HG02798 (cell line): ENCODE measurements around the gene COL17A1.

Experiments
- ATAC-seq: cut with Tn5 transposase; IDR thresholded peaks from one replicate; pipeline ENCODE4 v1.9.1; 2021; ENCODE audit warnings: mild to moderate bottlenecking; ENCODE audit not compliant: unreplicated experiment, poor library complexity

The COL17A1 gene

DNA sequence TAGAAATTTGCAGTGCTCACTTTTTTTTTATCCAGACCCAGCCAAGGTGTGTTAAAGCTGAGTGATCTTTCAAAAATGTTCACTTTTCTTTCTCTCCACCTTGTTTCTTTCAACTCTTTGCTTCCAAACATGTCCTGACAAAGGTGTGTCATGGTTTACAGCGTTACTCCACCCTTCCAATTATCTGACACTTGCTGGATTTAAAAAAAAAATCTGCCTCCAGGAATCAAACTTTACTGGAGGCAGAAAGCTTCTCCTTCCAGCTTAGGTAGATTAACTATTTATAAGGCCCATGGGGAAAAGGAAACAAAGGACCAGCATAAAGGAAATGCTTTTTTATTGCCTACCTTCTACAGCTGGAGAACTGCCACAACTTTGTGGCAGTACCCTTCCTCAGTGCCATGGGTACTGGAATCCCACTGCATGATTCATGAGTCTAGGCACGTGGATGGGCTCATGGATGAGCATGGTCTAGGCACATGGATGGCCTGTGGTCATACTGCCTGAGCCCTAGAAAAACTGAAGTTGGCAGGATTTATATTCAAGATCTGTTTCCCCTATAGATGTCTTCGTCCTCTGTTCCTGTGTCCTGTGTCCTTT lies at the start of gene COL17A1:
Gene COL17A1, minus strand, starts transcription at position 80 of the 600 bp plus-strand sequence. CDS start 5,207 bp downstream, outside the sequence.
- ATAC-seq, result no peak

GRCh38 chr10:104130041-104130440 lies 44.4 kb upstream of the COL17A1 start:
- no peak for ATAC-seq

GRCh38 chr10:104128214-104128613 lies 42.5 kb upstream of the COL17A1 start:
- ATAC-seq, result no peak

DNA sequence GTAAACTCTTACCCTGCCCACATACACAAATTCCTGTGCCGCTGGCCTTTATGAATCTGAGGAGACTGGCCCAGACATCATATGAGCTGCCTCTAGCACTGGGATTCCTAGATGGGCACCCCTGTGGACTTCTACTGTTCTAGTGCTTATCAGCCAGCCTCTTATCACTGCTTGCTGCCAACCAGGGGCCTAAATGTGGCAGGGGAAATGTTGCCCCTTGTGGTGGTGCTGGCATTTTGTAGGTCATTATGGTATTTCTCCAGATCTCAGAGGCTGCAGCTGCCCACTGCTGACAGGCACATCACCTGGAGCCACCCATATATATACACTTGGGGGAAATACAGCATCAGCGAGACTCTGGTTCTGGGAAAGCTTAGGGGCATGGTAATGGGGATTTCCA lies 41.7 kb upstream of the COL17A1 start:
- peak; percentile 41 for ATAC-seq

- ATAC-seq, result no peak
Measured at GRCh38 chr10:104123397-104123796, 37.7 kb upstream of the COL17A1 start.

DNA sequence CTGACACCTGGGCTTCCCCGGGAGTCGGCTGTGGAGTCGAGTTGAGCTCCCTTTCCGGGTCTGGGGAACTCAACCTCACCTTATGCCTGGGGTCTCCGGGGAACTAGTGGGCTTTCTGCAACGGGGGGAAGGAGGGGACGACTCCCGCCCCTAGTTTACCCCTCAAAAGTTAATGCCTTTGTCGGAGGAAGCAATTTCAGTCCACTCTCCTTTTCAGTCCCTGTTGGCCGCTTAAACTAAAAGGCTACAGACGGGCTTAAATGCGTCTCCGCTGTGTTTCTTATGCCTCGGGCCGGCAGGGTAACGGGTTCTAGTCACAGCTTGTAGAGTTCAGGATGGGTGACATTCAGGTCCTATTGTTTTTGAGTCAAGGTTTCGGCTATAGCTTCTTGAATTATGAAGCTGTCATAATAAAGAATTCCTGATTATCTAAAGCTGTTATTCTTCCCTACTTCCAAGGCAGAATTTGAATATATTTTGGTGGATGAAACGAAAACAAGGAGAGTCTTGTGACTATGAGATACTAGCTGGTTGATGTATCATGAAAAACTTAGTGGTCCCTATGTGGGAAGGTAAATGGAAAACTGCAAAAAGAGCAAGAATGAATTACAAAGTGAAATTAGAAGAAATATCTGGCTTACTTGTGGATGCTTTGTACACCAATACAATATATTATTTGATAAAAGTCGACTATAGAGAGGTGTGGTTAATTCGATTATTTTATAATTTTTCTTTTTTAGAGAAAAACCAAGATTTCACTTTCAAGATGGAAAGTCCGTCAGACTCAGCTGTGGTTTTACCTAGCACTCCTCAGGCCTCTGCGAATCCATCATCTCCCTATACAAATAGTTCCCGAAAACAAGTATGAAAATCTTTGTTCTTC lies 36.8 kb upstream of the COL17A1 start:
- no peak for ATAC-seq

DNA sequence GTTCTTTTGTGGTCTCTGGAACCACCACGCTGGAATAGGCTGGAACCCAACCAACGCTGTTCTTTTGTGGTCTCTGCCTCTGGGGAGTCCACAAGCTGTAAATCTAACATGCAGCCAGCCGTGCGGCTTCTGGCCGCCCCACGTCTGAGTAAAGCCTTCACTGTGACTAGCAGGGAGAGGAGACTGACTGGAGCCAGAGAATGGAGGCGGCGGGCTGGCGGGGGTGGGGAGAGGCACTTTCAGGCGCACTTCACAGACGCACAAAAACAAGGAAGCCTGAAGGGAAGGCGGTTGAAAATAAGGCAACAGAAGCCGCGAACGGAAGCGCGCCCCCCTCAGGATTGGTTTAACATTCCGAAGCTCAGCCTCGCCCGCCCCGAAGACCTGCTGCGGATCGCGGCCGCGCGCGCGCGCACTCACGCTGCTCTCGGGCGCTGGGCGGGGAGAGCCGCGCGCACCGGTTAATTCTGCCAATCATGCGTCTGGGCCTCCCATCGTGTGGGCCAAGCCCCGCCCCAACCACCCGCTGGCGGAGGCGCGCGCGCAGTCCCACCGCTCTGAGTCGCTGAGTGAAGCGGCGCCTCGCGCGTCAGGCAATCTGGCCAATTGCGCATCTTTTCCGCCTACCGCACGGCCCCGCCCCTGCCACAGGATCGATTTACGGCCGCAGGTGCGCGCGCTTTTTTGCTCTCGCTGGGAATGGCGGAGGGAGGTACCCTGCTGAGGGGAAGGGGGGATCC lies 36.0 kb upstream of the COL17A1 start, which contains the start of gene SFR1:
Gene SFR1, plus strand, starts transcription at position 687 of the 740 bp plus-strand sequence. Its CDS starts 13 bp downstream, at position 700.
- ATAC-seq, result peak; percentile 96

- ATAC-seq, result peak; percentile 31
Measured at GRCh38 chr10:104120903-104121484, 35.3 kb upstream of the COL17A1 start.

DNA sequence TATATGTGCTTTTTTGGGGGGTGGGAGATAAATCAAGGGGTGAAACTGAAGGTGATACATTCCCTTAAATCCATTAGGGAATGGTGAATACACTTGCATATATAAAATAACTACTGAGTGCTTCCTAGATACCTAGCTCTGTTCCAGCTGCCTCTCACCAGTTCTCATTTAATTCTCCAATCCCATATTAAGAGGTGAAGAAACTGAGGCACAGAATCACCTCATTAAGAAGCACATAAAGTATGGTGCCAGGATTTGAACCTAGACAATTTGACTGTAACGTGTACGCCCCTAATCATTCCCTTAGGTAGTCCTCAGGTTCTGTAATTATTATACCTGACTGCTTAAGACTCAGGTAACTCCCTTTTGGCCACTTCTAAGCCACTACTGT lies 34.8 kb upstream of the COL17A1 start:
- no peak for ATAC-seq

- no peak for ATAC-seq
Measured at GRCh38 chr10:104119996-104120395, 34.3 kb upstream of the COL17A1 start.

- ATAC-seq, result no peak
Measured at GRCh38 chr10:104117839-104118323, 32.2 kb upstream of the COL17A1 start.

GRCh38 chr10:104113376-104113956 lies 27.8 kb upstream of the COL17A1 start:
- no peak for ATAC-seq

DNA sequence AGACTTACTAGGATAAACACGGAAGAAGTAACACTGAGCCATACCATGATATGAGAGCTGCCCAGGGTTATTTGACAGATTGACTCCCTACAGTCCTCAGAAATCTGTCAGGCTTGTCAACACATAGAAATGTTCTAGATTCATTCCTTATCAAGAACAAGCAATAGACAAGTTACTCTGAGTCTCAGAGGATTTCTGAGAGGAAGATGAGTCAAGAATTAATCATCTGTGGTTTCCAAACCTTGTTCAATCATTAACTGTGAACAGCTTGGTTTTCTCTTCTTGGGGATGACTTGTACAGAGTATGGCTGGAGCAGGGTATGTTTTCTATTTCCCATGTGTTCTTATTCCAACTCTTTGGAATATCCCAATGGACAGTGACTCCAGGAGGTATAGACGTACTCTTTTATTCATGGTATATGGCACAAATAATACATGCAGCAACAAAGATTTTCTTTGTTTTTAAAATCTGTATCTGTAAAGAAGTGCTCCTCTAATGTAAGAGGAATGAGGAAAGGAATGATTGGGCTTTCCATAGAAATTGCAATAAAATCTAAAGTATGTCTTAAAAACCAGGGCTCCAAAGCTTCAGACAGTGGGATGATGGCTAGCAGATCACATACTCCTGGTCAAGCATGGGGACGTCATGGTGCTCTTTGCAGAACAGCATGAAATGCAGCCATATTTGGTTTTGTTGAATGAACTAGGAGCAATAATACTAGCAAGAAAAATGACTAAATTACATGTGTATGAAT lies 24.4 kb upstream of the COL17A1 start:
- ATAC-seq, result peak; percentile 94

DNA sequence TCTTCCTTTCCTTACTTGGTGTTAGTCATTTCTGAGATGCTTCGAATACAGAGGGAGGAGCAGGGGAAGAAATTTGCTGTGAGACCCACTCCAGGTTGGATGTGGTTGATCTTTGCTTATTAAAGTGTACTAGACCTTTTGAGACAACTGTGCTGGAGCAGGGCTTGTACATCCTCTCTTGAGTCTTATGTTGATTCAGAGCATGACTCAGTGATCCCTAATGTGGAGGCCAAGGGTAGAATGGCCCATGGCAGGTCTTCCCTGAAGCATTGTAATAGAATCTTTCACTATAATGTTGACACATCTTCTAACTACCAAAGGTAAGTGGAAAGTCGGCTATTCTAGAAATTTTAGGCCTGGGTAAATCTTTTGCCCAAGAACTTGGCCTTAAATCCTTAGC lies 19.2 kb upstream of the COL17A1 start:
- ATAC-seq, result no peak

DNA sequence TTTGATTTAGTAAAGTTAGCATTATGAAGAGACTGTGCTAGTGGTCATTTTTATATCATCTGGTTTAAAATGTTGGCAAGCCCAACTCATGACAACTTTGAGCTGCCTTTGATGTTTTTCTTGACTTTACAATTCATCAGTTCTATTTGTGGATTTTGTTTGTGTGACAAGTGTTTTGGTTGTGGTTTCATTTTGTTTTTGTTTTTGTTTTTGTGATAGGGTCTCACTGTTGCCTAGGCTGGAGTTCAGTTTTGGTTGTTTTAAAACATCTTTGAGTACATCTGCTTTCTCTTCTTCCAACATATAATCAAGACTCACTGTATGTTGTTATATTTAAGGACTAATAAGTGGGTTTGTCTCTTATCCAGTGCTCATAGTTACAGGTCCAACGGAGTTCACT lies 18.7 kb upstream of the COL17A1 start:
- ATAC-seq, result no peak

GRCh38 chr10:104103956-104104355 lies 18.3 kb upstream of the COL17A1 start:
- ATAC-seq, result peak; percentile 60

DNA sequence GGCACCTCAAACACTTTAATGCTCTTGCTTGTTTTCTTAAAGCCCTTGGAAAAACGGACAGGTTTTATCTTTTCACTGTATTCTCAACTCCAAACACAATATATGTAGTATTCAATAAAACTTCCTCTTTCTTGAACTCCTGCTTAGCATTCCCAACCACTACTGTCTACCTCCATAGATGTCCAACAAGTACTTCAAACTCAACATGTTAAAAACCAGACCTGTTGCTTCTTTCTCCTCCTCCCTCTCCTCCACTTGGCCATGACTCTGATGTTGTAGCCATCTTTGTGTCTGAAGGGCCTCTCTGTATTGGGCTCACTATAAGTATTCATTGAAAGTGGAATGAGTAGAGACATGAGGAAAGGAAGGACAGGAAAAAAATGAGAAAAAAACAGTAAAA lies 16.2 kb upstream of the COL17A1 start:
- no peak for ATAC-seq

GRCh38 chr10:104100795-104101194 lies 15.1 kb upstream of the COL17A1 start:
- ATAC-seq, result no peak

DNA sequence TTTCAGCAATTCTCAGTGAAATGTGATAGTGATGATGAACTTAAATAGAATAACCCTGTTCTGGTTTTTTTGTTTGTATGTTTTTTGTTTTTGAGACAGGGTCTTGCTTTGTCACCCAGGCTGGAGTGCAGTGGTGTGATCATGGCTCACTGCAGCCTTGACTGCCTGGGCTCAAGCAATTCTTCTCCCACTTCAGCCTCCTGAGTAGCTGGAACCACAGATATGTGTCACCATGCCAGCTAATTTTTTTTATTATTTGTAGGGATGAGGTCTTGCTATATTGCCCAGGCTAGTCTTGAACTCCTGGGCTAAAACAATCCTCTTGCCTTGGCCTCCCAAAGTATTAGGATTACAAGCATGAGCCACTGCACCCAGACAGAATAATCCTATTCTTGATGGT lies 14.3 kb upstream of the COL17A1 start:
- ATAC-seq, result no peak
